Loucy (cell line): ENCODE measurements around the gene GNAI1.
A peak's percentile ranks its signal among the peaks of the same experiment; 100 is the strongest.

Experiments
- H2AFZ ChIP-seq: fragments of 200-600 bp; sonication (generic); 2 replicates; pipeline ENCODE4 v1.6.0; 2016; ENCODE audit warnings: antibody characterized with exemption, mild to moderate bottlenecking, low read length, moderate library complexity
- H3F3A ChIP-seq: fragments of 200-600 bp; 2 replicates; pipeline ENCODE4 v1.6.0; 2016; ENCODE audit warnings: antibody characterized with exemption, low read depth, mild to moderate bottlenecking
- H3K27me3 ChIP-seq: fragments of 200-600 bp; sonication (generic); 2 replicates; pipeline ENCODE4 v1.6.1; 2014; ENCODE audit warnings: low read length, mild to moderate bottlenecking; ENCODE audit not compliant: insufficient read depth, poor library complexity, severe bottlenecking
- H3K36me3 ChIP-seq: fragments of 200-600 bp; sonication (generic); 2 replicates; pipeline ENCODE4 v1.6.1; 2016; ENCODE audit warnings: low read length; ENCODE audit not compliant: insufficient read depth
- H3K4me1 ChIP-seq: fragments of 200-600 bp; sonication (generic); 2 replicates; pipeline ENCODE4 v1.5.1; 2014; ENCODE audit warnings: low read length, mild to moderate bottlenecking; ENCODE audit not compliant: insufficient read depth, poor library complexity, severe bottlenecking
- H3K4me2 ChIP-seq: fragments of 200-600 bp; sonication (generic); 2 replicates; pipeline ENCODE4 v1.6.0; 2014; ENCODE audit warnings: antibody characterized with exemption, low read length, low read depth, mild to moderate bottlenecking; ENCODE audit not compliant: poor library complexity, severe bottlenecking
- H3K4me3 ChIP-seq: fragments of 200-600 bp; sonication (generic); 2 replicates; pipeline ENCODE4 v1.5.1; 2014; ENCODE audit warnings: low read length, mild to moderate bottlenecking, mixed read lengths; ENCODE audit not compliant: poor library complexity, severe bottlenecking
- H3K79me2 ChIP-seq: fragments of 200-600 bp; sonication (generic); 2 replicates; pipeline ENCODE4 v1.6.1; 2014; ENCODE audit warnings: low read length; ENCODE audit not compliant: insufficient read depth
- H3K9ac ChIP-seq: fragments of 200-600 bp; sonication (generic); 2 replicates; pipeline ENCODE4 v1.6.0; 2014; ENCODE audit warnings: mild to moderate bottlenecking, low read depth, low read length, moderate library complexity; ENCODE audit not compliant: poor library complexity, severe bottlenecking
- H3K9me2 ChIP-seq: fragments of 200-600 bp; sonication (generic); replicated peaks from 2 replicates; pipeline ENCODE4 v1.6.1; 2016; ENCODE audit warnings: low read depth, low read length, mixed read lengths
- H3K9me3 ChIP-seq: fragments of 200-600 bp; sonication (generic); 2 replicates; pipeline ENCODE4 v1.6.1; 2014; ENCODE audit warnings: mild to moderate bottlenecking, antibody characterized with exemption, low read length, low read depth; ENCODE audit not compliant: insufficient read depth
- H4K20me1 ChIP-seq: fragments of 200-600 bp; sonication (generic); 2 replicates; pipeline ENCODE4 v1.6.0; 2014; ENCODE audit warnings: antibody characterized with exemption, low read length, mild to moderate bottlenecking; ENCODE audit not compliant: insufficient read depth, poor library complexity, severe bottlenecking
- EZH2phosphoT487 ChIP-seq: fragments of 200-600 bp; IDR thresholded peaks from 2 replicates; pipeline ENCODE4 v1.6.1; 2018; ENCODE audit warnings: antibody characterized with exemption, mild to moderate bottlenecking, moderate library complexity, borderline replicate concordance
- TF ChIP-seq, protein P1 (sequence below): fragments of 200-600 bp; sonication (generic); conservative IDR thresholded peaks from 2 replicates; pipeline ENCODE4 v1.5.1; 2014; ENCODE audit warnings: mild to moderate bottlenecking, antibody characterized with exemption, low read length

GNAI1 gene

GRCh38 chr7:80249619-80250295, 115.1 kb downstream of the GNAI1 start:
- Histone ChIP-seq H3F3A (no peaks in the 10 kb centered on the region), H3K9me2 (no peaks in the 10 kb centered on the region), H3K4me3 (no peak overlapping the region), H3K79me2 (no peaks in the 10 kb centered on the region), H3K9me3 (no peaks in the 10 kb centered on the region), H2AFZ (no peak overlapping the region), H3K36me3 (no peaks in the 10 kb centered on the region), H3K4me1 (peaks cover 13% of the 10 kb centered on the region), H4K20me1 (no peaks in the 10 kb centered on the region), H3K9ac (no peak overlapping the region), H3K4me2 (peak overlapping the region; percentile 43), H3K27me3 (no peaks in the 10 kb centered on the region)
- TF ChIP-seq, protein P1, sequence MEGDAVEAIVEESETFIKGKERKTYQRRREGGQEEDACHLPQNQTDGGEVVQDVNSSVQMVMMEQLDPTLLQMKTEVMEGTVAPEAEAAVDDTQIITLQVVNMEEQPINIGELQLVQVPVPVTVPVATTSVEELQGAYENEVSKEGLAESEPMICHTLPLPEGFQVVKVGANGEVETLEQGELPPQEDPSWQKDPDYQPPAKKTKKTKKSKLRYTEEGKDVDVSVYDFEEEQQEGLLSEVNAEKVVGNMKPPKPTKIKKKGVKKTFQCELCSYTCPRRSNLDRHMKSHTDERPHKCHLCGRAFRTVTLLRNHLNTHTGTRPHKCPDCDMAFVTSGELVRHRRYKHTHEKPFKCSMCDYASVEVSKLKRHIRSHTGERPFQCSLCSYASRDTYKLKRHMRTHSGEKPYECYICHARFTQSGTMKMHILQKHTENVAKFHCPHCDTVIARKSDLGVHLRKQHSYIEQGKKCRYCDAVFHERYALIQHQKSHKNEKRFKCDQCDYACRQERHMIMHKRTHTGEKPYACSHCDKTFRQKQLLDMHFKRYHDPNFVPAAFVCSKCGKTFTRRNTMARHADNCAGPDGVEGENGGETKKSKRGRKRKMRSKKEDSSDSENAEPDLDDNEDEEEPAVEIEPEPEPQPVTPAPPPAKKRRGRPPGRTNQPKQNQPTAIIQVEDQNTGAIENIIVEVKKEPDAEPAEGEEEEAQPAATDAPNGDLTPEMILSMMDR, result no peak
- no peak for TF ChIP-seq EZH2phosphoT487

DNA sequence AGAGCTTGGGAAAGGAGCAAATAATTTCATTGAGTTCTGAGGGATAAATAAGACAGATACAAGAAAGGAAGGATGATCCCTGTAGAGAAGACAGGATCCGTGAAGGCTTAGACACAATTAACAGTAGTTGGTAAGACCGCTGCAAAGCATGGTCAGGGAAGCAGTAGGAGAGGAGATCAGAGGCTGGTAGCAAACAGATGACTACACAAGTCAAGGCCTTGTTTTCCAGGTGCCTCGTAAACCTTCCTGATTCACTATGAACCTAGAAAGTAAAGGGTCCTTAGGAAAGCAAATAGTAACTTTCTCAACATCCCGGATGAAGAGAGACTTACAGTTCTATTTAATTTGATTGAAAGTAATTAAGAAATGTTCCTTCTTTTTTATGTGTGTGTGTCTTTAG, 118.6 kb downstream of the GNAI1 start:
- H3F3A ChIP-seq, result no peaks in the 10 kb centered on the region
- no peaks in the 10 kb centered on the region for H4K20me1 ChIP-seq
- no peaks in the 10 kb centered on the region for H3K9me2 ChIP-seq
- peaks cover 13% of the 10 kb centered on the region for H3K4me1 ChIP-seq
- H3K27me3 ChIP-seq, result no peaks in the 10 kb centered on the region
- H2AFZ ChIP-seq, result no peak overlapping the region
- H3K4me2 ChIP-seq, result no peak overlapping the region
- TF ChIP-seq, protein P1, result no peak
- TF ChIP-seq EZH2phosphoT487, result no peak
- no peaks in the 10 kb centered on the region for H3K9me3 ChIP-seq
- no peaks in the 10 kb centered on the region for H3K36me3 ChIP-seq
- no peaks in the 10 kb centered on the region for H3K79me2 ChIP-seq
- no peak overlapping the region for H3K4me3 ChIP-seq
- H3K9ac ChIP-seq, result no peak overlapping the region

GRCh38 chr7:80253653-80254052, 119.0 kb downstream of the GNAI1 start:
- no peaks in the 10 kb centered on the region for H3K79me2 ChIP-seq
- TF ChIP-seq, protein P1, result no peak
- no peak for TF ChIP-seq EZH2phosphoT487
- no peak overlapping the region for H3K9ac ChIP-seq
- no peaks in the 10 kb centered on the region for H4K20me1 ChIP-seq
- H3F3A ChIP-seq, result no peaks in the 10 kb centered on the region
- H3K36me3 ChIP-seq, result no peaks in the 10 kb centered on the region
- H3K9me3 ChIP-seq, result no peaks in the 10 kb centered on the region
- no peak overlapping the region for H3K4me3 ChIP-seq
- peaks cover 13% of the 10 kb centered on the region for H3K4me1 ChIP-seq
- H3K4me2 ChIP-seq, result no peak overlapping the region
- H3K9me2 ChIP-seq, result no peaks in the 10 kb centered on the region
- no peak overlapping the region for H2AFZ ChIP-seq
- H3K27me3 ChIP-seq, result no peaks in the 10 kb centered on the region
